DMS114 treated with DMSO at 0.1 percent for 48 hours (cell line): ENCODE data around the gene PARD3B.

Source experiments
- DNase-seq: peaks from one replicate; lab custom pipeline; 2025; ENCODE audit not compliant: unreplicated experiment; lab: John Stamatoyannopoulos, UW

The PARD3B gene

DNA sequence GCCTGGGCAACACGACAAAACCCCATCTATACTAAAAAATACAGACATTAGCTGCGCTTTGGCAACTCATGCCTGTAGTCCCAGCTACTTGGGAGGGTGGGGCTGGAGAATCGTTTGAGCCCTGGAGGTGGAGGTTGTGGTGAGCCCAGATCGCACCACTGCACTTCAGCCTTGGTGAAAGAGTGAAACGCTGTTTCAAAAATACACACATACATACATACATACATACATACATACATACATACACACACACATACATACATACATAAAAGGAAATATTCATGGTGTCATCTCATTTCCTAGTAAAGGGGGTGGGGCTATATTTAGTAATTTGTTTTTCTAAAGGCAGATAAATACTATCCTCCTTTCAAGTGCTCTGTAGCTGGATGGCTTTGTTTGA, 205.1 kb downstream of the PARD3B start:
- no peak for DNase-seq

DNA sequence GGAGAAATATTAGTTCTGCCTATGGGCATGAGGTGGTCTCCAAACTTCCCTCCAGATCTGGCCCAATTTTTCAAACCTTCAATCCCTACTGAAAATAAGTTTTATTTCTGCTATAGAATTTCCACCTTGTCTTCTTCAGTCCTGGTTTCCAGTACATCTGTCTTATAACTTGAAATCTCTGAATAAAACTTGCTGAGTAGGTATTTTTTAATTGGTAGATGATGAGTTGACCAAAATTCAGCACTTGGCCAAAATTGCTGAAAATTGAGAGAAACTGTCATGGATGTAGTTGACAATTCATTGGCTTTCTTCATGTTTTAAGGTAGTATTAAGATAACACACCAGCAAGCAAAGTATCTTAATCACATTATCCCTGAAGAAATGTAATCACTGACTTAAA, 206.2 kb downstream of the PARD3B start:
- DNase-seq = no peak

DNA sequence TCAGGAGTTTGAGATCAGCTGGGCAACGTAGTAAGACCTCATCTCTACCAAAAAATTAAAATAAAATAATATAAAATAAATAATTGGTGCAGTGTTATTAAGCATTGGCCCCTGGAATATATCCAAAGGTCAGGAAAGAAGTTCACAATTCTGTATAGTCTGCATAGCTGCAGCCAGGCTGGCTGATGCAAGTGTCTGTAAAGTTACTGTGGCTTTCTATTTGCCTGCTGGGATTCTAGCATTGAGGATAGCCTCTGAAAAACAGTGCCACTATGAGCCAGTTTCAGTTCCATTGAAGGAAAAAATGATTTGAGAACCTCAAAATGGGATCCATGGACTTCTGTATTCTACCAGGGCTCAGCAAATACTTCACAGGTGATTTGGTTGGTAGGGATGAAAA, 208.6 kb downstream of the PARD3B start:
- no peak for DNase-seq

DNA sequence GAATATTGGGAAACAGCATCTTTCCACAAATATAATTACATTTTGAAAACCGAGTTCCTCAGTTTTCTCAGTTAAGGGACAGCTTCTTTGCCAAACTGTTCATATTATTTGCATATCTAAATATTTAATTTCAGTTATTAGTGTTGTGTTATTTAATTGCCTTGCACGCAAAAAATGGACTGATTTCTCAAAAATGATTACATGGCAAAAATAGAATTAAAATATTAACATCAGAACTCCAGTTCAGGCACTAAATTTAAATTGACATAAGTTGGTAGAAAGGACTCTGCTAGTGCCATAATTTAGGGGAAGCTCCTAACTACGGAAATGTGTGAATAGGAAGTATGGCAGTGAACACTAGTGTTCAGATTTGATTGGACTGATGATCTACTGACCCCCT, 209.6 kb downstream of the PARD3B start:
- DNase-seq = no peak

DNA sequence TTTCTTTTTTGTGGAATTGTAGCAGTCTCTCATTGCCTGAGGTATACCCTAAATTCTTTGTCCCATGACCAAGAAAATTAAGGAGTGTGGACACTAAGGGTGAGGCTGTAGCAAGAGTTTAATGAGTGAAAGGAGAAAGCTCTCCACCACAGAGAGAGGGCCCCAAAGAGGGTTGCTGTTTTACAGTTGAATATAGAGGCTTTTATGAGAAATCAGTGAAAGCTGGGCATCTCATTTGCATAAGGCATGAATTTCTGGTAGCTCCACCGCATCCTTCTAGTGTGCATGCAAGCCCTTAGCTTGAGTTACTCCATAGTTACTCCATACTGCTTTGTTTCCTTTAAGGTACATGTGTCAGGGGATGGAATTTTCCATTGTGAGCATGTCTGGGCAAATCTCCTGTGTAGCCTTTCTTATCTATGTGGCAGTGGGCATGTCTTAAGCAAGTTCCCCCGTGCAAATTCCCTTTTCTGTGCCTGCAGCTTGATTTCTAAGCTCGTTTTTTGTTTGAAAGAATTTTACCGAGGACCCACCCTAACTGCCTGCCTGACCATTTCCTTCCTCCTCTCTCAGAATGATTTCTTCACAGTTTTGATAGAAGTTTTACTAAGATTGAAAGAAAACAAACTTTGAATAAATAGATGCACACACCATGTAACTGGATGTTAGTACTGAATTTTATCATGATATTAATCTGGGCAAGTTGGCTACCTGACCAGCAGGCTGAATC, 218.9 kb downstream of the PARD3B start:
- no peak for DNase-seq

DNA sequence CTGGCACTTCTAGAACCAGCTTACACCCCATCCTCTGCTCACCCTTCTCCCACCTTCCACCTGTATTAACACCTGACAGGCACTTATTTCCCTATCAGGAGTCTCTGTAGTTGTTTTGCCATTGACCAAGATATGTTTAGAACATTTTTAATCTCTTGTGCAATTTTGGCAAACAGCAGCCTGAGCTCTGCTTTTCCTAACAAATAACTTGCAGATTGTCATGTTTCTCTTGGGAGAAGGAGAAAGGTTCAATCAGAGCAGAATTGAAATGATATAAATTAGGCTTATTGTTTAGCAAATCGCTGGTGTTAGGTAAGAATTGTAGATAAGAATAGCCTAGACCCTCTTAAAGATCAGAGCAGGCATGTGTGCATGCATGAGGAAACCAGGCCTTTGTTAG, 225.5 kb downstream of the PARD3B start:
- no peak for DNase-seq

DNA sequence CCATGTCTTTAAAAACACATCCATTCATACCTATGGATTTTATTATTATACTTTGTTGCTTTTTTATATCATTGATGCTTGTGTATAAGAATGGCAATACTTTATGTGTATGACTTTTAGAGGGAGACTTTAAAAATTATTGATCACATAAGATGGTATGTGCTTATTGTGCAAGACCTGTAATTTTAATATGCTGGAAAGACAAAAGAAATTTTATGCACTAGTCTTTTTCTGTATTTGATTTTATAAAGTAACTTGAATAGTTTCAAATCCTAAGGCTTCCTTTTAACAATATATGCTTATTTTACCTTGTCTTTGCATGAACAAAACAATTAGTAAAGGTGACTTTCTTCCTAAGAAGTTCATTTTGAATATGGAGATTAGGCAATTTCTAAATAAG, 226.4 kb downstream of the PARD3B start:
- DNase-seq = no peak

DNA sequence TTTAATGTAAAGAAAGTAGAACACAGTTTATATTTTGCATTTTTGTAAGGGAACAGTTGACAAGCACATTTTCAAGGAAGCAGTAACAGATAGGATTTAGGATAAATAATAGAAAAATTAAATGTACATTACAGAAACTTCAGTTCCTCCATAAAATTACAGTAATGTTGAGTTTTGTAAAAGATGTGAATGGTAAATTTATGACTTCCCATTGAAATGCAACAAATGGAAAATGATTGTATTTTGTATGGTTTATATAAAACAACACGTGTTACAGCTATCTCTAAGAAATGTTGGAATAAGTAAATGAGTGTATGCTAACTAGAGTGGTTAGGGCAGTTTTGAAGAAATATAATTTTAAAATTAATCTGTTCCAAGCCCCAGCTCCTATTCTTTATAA, 227.3 kb downstream of the PARD3B start:
- DNase-seq = no peak

DNA sequence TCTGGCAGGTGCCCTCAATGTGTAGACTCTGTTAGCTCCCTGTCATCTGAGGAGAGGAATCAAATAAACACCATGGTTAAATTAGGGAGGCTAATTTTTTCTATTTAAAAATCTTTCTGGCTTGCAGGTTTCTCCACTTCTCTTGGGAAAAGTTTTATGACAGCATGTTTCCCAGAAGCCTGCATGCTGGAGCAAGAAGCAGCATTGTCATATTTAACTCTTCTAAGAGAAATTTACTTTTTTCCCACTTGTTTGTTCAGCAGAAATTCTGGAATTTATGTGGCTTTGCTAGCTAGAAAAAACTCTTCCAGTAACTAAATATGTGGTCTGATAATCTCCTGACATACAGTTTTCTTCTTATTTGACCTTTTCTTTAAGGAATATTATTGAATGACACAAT, 230.5 kb downstream of the PARD3B start:
- DNase-seq = no peak

DNA sequence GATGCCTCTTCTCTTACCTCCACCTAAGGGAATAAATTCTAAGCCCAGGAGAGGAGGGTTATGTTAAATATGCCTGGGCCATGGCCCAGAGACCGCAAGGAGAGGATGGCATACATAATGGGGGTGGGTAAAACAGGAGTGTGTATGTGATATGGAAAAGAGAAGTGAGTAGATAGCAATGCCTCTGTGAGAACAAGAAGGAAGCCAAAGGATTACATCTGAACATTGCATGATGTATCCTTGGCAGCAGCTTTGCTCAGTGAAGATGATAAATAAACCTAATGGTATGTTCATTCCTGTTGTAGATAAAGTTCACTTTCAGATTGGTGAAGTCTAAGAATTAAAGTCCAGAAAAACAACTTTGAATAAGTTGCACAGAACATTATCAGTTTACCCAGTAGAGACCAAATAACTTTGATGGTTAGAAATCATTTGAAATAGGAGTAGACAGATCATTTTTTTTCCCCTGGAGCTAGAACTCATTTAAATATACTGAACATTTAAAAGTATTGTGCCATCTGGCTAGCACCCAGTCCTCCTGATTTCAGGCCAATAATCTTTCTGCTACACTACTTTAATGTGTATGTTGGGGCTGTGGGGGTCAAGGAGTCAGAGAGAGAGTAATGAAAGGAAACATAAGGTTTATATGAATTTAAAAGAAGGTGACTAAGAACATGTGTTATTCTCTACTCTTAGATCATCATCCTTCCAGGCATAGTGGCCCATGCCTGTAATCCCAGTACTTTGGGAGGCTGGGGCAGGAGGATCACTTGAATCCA, 231.7 kb downstream of the PARD3B start:
- DNase-seq = no peak

DNA sequence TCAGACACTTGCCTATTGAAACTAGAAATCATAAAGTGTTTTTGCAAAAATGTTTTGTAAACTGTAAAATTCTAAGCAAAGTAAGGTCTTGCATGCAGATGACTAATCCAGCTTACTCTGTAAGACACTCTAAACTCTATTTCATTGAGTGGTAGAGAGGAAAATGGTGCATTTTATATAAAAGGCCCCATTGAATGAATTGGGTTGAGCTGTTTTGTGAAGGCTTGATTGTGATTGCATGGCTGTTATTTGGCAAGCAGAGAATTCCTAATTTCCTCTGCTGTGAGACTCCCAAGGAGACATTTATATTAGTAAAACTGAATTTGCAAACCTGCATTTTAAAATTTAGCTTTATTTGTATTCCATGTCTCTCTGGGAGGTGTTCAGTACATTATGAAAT, 234.5 kb downstream of the PARD3B start:
- no peak for DNase-seq

DNA sequence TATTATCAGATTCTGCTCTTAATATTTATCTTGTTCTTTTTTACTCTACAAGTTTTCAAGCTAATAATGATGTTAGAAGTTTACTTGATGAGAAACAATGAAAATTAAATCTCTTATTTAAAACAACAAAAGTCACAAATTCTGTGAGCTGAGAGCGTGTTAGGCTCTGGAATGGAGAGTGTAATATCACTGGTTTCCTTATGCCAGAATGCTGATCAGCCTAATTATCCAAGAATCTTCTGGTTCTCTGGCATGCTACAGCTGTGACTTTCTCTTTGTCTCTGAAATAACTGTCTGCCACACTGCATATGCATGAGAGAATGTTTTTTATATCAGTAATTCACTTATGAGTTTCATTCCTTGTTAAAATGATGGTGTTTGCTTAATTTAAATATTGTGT, 236.7 kb downstream of the PARD3B start:
- DNase-seq = no peak

DNA sequence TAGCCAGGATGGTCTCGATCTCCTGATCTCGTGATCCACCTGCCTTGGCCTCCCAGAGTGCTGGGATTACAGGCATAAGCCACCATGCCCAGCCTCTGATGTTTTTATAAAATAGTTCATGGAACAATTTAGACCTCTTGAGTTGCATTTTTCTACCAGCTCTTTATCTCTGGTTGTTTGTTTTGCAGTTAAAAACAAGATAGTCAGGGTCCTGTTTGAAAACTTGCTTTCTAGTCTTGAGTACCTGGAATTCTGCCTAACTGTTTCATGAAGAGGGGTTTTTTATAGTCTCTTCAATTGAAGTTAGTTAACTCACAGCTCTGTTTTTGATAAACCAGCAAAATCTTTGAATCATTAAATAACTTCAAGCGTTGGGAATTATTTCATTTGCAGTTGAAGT, 244.8 kb downstream of the PARD3B start:
- no peak for DNase-seq

DNA sequence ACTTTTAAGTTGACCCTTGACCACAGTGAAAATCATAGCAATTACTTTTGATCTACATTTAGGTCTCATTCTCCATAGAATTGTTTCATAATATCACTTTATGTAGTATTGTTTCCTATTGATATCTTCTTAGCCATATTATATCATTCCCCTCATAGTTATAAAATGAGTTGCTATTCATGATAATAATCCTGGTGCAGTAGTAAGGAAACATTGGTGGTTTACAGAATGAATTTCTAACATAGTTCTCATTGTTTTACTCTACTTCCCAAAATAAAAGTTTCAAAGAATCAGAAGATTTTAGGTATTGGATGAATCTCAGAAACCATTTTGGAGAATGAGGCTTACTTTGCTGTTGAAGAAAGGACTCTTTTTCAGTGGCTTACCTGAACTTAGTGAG, 246.0 kb downstream of the PARD3B start:
- no peak for DNase-seq

DNA sequence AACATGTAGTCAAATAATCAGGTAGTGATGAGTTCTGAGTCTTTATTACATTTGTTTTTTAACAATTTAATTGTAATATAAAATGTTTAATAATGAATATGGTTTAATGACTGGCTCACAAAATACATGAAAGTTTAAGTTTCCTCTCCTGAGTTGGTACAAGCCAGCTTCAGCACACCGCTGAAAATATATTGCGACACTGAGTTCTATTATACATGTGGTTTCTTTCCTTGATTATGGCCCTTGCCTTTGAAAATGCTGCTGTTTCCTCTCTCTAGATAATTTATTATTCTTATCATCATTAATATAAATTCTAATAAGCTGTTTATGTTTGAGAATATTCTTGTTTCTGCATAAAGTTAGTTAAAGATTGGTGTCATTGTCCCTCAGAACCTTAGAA, 249.3 kb downstream of the PARD3B start:
- no peak for DNase-seq

DNA sequence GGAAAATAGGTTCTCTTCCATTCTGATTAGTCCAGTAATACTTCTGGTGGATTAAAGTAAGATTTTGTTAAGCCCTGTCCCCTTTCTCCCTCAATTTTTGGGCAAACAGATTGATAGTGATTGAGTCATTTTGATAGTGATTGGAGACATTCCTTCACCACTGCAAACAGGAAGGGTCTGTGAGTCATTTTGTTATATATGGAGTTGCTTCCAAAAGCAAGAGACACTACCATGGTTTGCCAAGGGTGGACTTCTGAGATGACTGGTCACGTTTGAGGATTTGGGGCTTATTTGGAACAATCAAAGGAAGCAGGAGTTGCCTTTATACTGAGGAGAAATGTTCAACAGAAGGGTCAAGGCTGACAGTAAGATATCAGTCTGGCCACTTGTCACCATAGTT, 249.9 kb downstream of the PARD3B start:
- DNase-seq = no peak

DNA sequence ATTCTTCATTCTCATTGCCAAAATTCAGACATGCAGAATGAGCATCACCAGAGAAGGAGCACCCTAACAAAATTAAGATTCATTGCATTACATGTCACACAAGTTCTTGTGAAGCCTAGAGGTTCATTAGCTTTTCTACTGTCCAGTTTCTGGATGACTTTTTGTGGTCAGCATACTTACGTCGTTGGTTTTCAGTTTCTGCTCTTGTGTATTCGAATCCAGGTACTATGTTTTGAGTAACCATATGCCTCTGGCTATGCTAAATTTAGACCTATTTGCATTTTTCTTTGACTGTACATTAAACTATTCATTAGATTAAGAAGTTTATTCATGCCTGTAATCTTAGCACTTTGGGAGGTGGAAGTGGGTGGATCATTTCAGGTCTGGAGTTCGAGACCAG, 251.3 kb downstream of the PARD3B start:
- DNase-seq = no peak

DNA sequence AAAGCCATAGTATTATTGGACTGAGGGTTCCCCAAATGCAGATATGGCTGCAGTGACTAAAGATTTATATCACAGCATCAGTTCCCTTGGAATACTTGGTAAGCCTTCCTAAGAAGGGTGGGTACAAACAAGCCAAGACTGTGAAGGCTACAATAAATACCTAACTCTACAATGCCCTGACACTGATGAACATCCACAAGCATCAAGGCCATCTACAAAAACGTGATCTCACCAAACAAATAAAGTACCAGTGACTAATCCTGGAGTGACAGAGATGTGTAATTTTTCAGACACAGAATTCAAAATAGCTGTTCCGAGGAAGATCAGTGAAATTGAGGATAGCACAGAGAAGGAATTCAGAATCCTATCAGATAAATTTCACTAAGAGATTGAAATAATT, 254.5 kb downstream of the PARD3B start:
- DNase-seq = no peak

DNA sequence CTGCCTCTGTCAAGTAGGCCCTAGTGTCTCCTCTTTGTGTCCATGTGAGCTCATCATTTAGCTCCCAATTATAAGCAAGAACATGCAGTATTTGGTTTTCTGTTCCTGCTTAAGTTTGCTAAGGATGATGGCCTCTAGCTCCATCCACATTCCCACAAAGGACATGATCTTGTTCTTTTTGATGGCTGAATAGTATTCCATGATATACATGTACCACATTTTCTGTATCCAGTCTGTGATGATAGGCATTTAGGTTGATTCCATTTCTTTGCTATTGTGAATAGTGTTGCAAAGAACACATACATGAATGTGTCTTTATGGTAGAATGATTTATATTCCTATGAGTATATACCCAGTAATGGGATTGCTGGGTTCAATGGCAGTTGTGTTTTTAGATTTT, 263.2 kb downstream of the PARD3B start:
- DNase-seq = no peak

DNA sequence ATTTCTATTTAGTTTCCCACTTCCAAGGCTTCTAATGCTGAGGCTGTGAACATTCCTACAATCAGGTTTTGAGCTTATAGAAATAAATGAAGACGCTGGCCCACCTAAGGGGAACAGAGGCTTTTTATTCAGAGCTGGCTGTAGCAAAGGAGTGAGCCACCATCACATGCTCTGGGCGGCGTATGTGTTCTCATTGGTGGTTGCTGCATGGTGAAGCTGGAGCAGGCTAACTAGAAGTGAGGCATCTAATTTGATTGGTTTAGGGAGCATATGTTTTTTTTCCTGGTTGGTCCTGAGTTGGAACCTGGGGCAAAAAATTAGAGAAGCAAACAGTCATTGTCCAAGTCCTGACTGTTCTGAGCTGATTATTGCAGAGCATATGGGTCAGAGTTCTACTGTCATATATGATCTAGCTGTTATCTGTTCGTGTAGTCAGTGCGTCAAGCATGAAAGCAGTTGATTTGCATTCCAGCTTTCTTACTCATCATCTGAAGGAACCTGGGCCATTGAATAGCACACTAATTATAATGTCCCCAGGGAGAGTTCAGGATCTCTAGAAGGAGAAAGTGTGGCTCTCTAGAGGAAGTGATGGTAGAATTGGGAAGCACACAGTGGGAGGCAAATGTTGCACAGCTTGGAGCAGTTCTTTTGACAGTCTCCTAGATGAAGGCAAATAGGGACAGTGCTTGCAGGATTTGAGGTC, 279.6 kb downstream of the PARD3B start:
- no peak for DNase-seq

DNA sequence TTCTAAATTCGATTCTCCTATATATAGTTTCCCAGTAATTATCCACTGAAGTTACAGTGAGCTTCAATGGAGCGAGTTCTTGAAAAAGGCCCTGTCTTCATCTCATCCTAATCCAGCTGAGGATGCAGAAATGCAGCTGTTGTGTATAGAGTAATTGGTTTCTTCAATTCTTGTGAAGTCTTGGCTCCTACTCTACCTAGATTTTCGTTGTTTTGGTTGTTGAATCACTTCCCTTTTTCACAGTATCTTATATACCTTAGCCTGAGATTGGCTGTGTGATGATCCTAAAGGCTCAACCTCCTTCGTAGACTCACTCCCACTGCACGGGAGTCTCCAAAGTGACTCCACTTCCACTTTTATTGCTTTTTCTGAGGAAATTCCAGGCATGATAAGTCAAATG, 280.4 kb downstream of the PARD3B start:
- DNase-seq = no peak
